ENCODE data around the gene PTCRA.
"Not testable (repeated sequence)": the region's sequence is repeated elsewhere in the genome, so short reads cannot be mapped to it uniquely, and the experiment has no call there.

DNA sequence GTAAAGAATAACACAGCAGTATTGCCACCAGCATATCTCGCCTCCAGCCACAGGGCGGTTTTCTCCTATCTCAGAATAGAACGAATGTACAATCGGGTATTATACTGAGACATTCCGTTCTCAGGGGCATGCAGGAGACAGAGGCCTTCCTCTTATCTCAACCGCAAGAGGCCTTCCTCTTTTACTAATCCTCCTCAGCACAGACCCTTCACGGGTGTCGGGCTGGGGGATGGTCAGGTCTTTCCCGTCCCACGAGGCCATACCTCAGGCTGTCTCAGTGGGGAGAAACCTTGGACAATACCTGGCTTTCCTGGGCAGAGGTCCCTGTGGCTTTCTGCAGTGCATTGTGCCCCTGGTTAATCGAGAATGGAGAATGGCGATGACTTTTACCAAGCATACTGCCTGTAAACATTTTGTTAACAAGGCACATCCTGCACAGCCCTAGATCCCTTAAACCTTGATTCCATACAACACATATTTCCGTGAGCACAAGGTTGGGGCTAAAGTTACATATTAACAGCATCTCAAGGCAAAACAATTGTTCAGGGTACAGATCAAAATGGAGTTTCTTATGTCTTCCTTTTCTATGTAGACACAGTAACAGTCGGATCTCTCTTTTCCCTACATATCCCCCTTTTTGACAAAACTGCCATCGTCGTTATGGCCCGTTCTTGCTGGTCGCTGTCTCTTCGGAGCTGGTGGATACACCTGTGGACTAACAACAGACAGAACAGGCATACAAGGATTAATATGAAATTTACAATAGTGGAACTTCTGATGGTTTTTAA, 21.6 kb upstream of the PTCRA start:
- TF ChIP-seq, protein P1, sequence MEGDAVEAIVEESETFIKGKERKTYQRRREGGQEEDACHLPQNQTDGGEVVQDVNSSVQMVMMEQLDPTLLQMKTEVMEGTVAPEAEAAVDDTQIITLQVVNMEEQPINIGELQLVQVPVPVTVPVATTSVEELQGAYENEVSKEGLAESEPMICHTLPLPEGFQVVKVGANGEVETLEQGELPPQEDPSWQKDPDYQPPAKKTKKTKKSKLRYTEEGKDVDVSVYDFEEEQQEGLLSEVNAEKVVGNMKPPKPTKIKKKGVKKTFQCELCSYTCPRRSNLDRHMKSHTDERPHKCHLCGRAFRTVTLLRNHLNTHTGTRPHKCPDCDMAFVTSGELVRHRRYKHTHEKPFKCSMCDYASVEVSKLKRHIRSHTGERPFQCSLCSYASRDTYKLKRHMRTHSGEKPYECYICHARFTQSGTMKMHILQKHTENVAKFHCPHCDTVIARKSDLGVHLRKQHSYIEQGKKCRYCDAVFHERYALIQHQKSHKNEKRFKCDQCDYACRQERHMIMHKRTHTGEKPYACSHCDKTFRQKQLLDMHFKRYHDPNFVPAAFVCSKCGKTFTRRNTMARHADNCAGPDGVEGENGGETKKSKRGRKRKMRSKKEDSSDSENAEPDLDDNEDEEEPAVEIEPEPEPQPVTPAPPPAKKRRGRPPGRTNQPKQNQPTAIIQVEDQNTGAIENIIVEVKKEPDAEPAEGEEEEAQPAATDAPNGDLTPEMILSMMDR (IDR thresholded peaks at IDR 0.05), result not testable (repeated sequence)
- TF ChIP-seq EZH2, EZH2phosphoT487 (IDR thresholded peaks at IDR 0.05): not testable (repeated sequence)
